HepG2 (cell line): ENCODE results near the gene HMCN1.

Experiments used
- CTCF ChIP-seq: sonication (generic); formaldehyde crosslinking; IDR thresholded peaks from 2 replicates; pipeline ENCODE4 v1.5.0; 2020; ENCODE audit warnings: mild to moderate bottlenecking, missing genetic modification reagents, moderate library complexity
- EZH2 ChIP-seq: conservative IDR thresholded peaks from 2 replicates; pipeline ENCODE4 v1.6.1; 2012; ENCODE audit warnings: mild to moderate bottlenecking, low read depth, low read length, moderate library complexity
- MAFK ChIP-seq, 2 experiments: IDR thresholded peaks in 1 of 2; conservative IDR thresholded peaks in 1 of 2; 2 replicates each; pipeline ENCODE4 v1.6.1; 2011; ENCODE audit warnings: improper control_type of control experiment in 2 of 2, low read length in 2 of 2
- MXD4 ChIP-seq: IDR thresholded peaks from 2 replicates; pipeline ENCODE4 v1.6.1; 2016; ENCODE audit warnings: mild to moderate bottlenecking, missing biosample characterization, missing genetic modification reagents
- POLR2AphosphoS5 ChIP-seq: IDR thresholded peaks from 2 replicates; pipeline ENCODE4 v1.6.1; 2012; ENCODE audit warnings: low read depth, low read length
- RFX5 ChIP-seq: IDR thresholded peaks from 2 replicates; pipeline ENCODE4 v1.6.1; 2011; ENCODE audit warnings: low read depth, low read length, improper control_type of control experiment
- TGIF2 ChIP-seq: IDR thresholded peaks from 2 replicates; pipeline ENCODE4 v1.6.1; 2016; ENCODE audit warnings: control low read depth, missing compliant biosample characterization
- ZBTB21 ChIP-seq: sonication (generic); formaldehyde crosslinking; IDR thresholded peaks from 2 replicates; pipeline ENCODE4 v1.4.0; 2020; ENCODE audit warnings: missing genetic modification reagents
- ZBTB44 ChIP-seq: sonication (generic); formaldehyde crosslinking; IDR thresholded peaks from 2 replicates; pipeline ENCODE4 v1.4.0; 2020; ENCODE audit warnings: missing genetic modification reagents
- ZIK1 ChIP-seq: sonication (generic); formaldehyde crosslinking; IDR thresholded peaks from 2 replicates; pipeline ENCODE4 v1.5.0; 2020; ENCODE audit warnings: mild to moderate bottlenecking, low read depth, missing genetic modification reagents, borderline replicate concordance
- ZNF331 ChIP-seq: sonication (generic); formaldehyde crosslinking; IDR thresholded peaks from 2 replicates; pipeline ENCODE4 v1.4.0; 2020; ENCODE audit warnings: missing genetic modification reagents

DNA sequence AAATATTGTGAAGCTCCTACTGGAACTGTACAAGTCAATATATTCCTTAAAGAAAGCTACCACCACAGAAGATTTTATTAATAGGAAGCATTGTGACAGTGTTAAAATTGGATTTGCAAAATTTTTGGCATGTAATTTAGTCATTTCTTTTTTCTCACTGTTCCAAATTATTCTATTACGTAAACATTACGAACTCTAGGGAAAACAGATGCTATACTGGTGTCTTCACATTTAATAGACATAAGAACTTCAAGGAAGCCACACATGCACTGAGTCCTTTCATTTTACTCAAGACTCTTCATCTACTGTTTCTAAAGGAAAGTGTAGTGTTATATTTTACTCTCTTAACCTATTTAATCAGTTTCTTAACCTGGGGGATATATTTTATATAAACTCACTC is 135.4 kb downstream of the HMCN1 start:
- TF ChIP-seq ZBTB44 (no peak), RFX5 (no peak), ZNF331 (no peak), MAFK (conservative IDR thresholded peaks at IDR 0.05 in 1 of 2, IDR thresholded peaks at IDR 0.05 in 1 of 2; ENCODE audit: low read length in 2 of 2) (no peak), EZH2 (no peak), POLR2AphosphoS5 (no peak), MXD4 (CRISPR knock-in tag) (no peak), TGIF2 (CRISPR knock-in tag) (no peak), ZBTB21 (CRISPR knock-in tag) (no peak), ZIK1 (no peak), CTCF (CRISPR knock-in tag) (no peak)
